GM19455 (cell line): Measurements from ENCODE around the gene ADD1.
"Not testable (repeated sequence)": the region's sequence is repeated elsewhere in the genome, so short reads cannot be mapped to it uniquely, and the experiment has no call there.

ENCODE experiments used
- ATAC-seq: cut with Tn5 transposase; IDR thresholded peaks from one replicate; pipeline ENCODE4 v1.9.1; 2021; ENCODE audit not compliant: unreplicated experiment

Gene ADD1

DNA sequence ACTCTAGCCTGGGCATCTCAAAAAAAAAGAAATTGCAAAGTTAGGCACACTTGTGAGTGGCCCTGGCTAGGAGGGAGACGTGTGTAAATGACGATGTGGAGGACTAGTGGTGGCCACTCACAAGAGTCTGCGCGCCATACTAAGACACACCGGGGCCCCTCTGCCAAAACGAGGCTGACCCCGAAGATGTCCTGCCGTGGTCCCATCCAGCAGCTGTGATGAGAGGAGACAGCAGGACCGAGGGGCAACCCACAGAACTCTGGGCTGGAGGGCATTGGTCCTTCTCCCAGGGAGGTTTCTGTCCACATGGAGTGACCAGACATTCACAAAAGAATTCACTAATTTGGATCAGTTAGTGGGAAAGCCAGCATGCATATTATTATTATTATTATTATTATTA lies 72.1 kb downstream of the ADD1 start:
- ATAC-seq, result no peak

DNA sequence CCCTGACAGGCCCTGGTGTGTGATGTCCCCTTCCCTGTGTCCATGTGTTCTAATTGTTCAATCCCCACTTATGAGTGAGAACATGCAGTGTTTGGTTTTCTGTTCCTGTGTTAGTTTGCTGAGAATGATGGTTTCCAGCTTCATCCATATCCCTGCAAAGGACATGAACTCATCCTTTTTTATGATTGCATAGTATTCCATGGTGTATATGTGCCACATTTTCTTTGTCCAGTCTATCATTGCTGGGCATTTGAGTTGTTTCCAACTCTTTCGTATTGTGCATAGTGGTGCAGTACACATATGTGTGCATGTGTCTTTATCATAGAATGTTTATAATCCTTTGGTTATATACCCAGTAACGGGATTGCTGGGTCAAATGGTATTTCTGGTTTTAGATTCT lies 73.1 kb downstream of the ADD1 start:
- not testable (repeated sequence) for ATAC-seq

DNA sequence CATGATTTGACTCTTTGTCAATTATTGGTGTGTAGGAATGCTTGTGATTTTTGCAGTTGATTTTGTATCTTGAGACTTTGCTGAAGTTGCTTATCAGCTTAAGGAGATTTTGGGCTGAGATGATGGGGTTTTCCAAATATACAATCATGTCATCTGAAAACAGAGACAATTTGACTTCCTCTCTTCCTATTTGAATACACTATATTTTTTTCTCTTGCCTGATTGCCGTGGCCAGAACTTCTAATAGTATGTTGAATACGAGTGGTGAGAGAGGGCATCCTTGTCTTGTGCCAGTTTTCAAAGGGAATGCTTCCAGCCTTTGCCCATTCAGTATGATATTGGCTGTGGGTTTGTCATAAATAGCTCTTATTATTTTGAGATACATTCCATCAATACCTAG lies 74.7 kb downstream of the ADD1 start:
- ATAC-seq, result not testable (repeated sequence)

DNA sequence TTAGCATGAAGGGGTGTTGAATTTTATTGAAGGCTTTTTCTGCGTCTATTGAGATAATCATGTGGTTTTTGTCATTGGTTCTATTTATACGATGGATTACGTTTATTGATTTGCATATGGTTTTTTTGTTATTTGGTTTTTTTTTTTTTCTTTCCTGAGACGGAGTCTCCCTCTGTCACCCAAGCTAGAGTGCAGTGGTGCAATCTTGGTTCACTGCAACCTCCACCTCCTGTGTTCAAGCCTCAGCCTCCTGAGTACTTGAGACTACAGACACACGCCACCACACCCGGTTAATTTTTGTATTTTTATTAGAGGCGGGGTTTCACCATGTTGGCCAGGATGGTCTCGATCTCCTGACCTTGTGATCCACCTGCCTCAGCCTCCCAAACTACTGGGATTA lies 75.1 kb downstream of the ADD1 start:
- ATAC-seq, result not testable (repeated sequence)

DNA sequence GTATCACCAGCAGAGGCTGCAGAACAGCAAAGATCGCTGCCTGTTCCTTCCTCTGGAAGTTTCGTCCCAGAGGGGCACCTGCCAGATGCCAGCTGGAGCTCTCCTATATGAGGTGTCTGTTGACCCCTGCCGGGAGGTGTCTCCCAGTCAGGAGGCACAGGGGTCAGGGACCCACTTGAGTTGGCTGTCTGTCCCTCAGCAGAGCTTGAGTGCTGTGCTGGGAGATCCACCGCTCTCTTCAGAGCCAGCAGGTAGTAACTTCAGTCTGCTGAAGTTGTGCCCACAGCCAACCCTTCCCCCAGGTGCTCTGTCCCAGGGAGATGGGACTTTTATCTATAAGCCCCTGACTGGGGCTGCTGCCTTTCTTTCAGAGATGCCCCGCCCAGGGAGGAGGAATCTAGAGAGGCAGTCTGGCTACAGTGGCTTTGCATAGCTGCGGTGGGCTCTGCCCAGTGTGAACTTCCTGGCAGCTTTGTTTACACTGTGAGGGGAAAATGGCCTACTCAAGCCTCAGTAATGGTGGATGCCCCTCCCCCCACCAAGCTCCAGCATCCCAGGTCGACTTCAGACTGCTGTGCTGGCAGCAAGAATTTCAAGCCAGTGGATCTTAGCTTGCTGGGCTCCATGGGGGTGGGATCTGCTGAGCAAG lies 78.9 kb downstream of the ADD1 start:
- ATAC-seq, result not testable (repeated sequence)

DNA sequence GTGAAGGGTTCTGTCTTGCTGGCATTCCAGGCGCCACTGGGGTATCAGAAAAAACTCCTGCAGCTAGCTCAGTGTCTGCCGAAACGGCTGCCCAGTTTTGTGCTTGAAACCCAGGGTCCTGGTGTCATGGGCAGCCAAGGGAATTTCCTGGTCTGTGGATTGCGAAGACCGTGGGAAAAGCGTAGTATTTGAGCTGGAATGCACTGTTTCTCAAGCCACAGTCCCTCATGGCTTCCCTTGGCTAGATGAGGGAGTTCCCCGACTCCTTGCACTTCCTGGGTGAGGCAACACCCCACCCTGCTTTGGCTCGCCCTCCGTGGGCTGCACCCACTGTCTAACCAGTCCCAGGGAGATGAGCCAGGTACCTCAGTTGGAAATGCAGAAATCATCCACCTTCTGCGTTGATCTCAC lies 79.5 kb downstream of the ADD1 start:
- no peak for ATAC-seq

DNA sequence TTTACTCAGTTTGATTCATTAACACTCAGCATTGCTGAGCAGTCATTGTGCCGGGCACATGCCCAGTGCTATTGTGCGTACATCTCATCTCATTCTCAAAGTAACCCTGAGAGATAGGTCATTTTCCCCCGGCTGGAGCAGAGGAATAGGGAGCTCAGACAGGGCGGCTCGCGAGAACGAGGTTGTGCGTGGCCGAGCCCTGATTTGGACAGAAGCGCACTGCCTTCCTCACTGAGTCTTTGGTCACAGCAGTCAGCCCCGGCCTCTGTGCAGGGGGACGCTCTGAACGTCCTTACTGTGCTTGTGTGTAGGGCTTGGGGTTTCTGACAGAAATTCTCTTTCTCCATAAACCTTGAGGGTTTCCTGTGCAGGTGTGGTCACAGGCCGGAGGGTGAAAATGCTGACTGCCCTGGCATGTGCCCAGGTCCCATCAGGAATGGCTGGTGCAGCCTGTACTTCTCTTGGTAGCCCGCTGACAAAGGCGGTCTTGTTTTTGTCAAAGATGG lies 80.1 kb downstream of the ADD1 start:
- no peak for ATAC-seq

DNA sequence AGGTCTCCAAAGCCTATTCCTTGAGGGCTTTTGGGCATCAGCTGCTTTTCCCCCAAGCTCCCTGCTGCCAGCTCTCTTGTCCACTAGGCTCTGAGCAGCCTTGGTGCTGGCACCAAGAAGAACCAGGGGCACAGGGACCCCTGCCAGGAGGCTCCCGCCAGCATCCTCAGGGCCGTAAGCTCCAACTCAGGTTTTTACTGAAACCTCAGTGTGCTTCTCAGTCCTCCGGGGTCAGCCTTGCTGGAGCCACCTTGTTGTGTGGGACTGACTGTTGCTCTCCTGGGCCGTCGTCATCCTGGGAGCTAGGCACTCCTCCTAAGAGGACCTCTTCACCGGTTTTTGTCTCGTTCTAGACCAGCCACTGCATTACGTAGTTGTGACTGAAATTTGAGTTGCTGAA lies 80.6 kb downstream of the ADD1 start:
- ATAC-seq, result no peak

DNA sequence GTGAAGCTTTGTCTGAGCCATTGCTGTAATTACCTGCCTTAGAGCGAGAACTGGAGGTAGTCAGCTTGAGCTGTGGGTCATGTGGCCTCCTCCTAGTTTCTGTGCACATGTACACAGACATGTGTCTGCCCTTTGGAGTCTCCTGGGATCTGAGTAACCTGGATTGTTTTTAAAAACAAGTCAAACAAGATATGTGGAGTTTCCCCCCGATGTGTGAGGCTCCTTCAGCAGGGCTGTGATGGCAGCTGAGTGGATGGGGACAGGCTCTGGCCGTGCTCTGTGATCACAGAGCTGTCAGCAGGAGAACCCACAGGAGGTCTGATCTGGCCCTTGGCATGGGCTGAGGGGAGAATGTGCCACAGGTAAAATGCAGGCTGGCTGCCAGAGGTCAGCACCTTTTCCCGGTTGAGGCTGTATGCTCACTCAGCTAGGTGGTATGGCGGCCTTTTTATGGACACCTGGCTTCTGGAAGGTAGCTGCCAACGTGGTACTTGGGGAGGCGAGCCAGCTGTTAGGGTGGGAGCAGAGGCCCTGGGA lies 81.2 kb downstream of the ADD1 start:
- no peak for ATAC-seq

DNA sequence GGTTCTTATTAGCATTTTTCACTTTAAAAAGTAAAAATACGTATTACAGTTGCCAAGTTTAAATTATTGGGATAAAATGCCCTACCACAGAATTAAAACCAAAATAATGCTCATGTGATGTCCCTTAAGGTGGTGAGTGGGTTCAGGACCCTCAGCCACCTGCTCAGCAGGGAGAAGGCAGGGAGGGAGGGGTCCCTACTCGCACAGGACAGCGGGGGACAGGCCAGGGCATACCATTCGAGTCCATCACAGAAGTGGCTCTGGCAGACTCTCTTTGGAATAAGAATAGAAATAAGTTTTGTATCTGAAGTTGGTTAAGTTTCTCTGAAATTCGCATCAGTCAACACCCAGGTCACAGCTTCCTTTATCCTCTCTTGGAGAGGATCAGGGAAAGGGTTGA lies 81.9 kb downstream of the ADD1 start:
- ATAC-seq, result no peak

DNA sequence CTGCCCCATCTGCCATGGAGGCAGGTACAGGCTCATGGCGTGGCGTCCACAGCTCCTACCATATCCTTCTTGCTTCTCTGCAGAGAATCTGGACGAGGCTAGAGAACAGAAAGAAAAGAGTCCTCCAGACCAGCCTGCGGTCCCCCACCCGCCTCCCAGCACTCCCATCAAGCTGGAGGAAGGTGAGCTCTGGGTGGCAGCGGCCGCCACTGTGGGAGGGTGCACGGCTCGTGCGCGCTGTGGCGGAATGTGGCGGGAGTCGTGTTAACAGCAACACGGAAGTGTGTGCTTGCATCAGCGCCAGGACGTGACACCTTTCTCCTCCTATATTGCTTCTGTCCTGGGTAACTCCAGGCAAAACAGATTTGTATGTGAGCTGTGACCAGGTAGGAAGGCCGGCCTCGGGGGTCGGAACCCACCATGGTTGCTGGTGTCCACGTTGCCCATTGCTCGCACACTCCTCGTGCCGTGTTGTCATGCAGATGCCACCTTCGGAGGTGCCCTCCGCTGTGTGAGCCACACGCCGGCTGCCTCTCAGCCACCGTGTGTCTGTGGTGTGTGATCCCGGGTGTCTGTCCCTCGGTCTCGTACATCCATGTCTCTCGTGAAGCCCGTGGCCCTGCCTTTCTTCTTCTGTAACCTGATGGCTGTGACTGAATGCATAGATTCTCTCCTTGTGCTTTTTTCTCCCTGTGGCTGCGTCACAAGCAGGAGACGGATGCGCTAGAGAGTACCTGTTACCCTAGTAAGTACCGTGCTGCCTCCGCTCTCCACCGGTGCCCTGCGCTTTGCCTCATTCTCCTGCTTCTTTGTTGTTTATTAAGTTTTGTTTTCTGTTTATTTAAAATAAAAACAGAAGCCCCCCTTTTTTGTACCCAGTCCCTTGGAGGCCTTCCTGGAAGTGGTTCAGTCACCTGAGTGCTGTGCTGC lies 82.6 kb downstream of the ADD1 start:
- no peak for ATAC-seq

DNA sequence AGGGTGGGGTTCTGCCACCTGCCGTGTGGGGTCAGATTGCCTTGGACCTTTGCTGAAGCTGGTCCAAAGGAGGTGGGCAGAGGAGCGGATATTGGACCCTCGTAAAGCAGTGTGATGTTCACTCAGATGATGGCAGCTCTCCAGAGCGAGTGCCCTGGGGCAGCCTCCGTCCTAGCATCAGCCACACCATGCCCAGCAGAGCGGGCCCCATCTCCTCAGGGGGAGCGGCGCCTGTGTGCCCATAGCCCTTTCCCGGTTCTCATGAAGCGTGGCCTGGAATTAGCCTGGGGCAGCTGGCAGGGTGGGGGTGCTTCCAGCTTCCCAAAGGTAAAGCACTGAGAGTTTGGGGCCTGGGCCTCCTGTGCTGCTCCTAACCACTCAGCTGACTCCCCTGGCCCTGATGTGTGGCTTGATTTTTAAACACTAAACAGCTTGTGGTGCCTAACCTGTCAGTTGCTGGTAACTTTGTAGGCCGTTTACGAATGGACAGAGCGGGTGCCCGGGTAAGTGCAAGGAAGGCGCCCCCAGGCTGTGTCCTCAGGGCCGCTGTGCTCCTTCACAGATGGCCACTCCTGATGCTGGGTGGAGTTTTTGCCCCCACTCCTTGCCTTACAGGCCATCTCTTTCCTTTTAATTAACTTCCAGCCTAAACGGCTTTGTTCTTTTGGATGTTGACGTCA lies 83.5 kb downstream of the ADD1 start:
- ATAC-seq, result no peak

DNA sequence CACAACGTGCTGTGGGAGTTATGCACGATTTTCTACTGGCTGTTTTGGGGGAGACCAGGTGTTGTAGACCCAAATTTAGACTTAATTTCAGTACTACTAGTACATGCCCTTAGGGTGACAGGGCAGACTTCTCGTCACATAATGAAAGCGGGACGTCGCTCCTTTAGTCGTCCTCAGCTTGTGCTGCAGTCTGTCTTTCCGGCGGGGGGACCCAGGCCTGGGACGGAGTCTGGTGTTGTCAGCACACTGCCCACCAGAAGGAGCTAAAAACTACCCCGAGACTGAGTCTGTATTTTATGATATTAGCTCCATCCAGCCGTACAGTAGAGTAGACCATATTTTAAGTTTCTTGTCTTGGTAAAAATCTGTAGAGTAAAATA lies 84.0 kb downstream of the ADD1 start:
- no peak for ATAC-seq

DNA sequence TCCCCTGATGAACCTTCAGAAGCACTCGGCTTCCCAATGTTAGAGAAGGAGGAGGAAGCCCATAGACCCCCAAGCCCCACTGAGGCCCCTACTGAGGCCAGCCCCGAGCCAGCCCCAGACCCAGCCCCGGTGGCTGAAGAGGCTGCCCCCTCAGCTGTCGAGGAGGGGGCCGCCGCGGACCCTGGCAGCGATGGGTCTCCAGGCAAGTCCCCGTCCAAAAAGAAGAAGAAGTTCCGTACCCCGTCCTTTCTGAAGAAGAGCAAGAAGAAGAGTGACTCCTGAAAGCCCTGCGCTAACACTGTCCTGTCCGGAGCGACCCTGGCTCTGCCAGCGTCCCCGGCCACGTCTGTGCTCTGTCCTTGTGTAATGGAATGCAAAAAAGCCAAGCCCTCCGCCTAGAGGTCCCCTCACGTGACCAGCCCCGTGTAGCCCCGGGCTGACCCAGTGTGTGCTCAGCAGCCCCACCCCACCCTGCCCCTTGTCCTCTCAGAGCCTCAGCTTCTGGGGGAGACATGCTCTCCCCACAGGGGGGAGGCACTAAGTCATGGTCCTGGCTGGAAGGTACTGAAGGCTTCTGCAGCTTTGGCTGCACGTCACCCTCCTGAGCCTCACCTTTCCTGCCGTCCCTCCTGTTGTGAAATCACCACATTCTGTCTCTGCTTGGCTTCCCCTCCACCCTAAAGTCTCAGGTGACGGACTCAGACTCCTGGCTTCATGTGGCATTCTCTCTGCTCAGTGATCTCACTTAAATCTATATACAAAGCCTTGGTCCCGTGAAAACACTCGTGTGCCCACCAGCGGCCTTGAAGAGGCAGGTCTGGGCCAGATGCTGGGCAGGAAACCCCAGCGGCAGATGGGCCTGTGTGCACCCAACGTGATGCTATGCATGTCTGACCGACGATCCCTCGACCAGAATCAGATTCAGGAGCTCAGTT lies 84.9 kb downstream of the ADD1 start:
- no peak for ATAC-seq

DNA sequence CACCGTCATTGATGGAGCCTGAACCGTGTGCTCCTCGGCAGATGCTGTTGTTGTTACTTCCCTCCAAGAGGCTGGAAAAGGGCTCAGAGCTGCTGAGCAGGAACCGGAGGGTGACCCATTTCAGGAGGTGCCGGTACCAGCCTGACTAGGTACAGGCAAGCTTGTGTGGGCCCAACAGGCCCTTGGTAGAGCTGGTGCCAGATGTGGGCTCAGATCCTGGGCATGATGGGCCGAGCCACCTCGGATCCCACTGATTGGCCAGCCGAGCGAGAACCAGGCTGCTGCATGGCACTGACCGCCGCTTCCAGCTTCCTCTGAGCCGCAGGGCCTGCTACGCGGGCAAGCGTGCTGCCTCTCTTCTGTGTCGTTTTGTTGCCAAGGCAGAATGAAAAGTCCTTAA lies 85.8 kb downstream of the ADD1 start:
- no peak for ATAC-seq

DNA sequence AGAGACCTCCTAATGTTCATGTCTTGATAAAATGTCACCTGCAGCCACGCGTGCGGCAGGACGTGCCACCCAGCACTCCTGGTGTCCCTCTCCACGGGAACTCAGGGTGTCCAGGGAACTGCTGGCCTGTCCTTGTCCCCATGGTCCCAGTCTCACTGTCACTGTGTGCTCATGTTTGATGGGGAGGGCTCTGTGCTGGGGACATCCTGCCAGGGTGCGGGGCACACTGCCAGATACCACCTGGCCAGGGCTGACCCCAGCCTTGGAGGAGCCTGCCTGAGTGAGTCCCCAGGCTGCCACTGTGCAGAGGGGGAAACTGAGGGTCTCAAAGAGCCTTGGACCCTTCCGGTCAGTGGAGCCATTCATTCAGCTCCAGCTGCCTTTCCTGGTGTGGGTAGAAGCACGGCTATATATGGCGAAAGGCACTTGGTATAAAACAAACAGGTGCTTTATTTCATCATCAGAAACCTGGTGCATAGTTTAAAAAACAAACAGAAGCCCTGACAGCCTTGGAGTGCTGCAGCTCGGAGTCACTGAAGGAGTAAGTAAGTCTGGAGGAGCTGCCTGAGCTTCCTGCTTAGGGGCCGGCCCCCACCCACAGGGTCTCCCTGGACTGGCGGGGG lies 86.6 kb downstream of the ADD1 start:
- ATAC-seq, result no peak

DNA sequence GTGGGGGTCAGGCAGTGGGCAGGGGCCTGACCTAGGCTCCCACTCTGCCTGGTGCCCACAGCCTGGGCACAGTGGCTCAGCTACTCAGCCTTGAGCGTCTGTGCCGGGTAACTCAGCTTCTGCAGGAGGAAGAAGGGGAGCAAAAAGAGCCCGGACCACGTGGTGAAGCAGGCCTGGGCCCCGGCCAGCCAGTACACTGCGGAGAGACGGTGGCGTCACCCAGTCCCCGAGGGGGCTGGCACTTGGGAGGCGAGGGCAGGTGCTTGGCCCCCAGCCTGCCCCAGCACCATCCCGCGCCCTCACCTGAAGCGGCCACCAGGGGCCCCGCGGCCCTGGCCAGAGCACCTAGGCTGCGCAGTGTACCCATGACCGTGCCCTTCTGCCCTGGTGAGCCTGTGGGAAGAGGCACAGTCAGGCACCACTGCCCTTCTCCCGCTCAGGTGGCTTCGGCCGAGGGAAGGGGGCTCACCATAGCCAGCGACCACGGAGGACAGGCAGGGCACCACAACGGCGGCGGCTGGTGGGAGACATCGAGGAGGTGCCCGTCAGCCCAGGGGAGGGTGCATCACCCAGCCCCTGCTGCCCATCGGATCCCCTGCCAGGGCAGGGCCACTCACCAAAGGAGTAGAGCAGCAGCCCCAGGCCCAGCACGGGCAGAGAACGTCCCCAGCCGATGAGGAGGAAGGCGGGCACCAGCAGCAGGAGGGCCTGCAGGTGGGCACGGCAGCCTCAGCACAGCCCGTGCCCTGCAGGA lies 87.3 kb downstream of the ADD1 start:
- no peak for ATAC-seq

DNA sequence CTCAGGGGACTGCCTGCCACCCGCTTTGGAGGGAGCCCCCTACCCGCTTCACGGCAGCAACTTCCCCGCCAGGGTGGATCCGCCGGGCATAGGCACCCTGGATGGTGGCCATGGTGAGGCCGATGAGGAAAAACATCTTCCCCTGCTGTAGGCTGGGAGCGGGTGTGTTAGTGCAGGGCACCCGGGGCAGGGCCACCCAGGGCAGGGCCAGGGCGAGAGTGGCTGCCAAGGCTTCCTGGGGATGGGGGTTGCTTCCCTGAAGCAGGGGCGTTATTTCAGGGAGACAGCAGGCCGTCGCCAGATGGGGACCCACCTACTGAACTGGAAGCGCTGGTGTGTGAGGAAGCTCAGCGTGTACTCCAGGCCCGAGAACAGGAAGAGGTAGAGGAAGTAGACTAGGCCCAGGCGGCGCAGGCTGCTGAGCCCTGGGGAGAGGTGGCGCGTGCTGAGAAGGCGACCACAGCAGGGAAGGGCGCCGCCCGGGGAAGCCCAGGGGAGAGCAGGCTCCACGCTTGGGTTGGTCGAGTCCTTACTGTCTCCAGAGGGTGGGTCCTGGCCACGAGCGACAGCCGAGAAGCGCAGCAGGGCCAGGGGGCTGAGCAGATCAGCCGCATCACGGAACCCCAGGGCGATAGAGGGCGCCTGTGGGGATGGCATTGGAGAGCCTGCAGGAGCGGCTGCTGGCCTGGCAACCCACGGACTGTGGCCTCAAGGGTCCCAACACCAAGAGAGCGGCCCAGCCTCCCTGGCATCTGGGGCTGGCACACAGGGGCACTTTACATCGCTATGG lies 88.1 kb downstream of the ADD1 start:
- ATAC-seq, result no peak
